Osteoblast (primary cell): ENCODE results near the gene PLXNA4. TPM values are rescaled to one million over a fixed set of nuclear protein-coding genes. Genes with fewer than 3 reads are reported as not detected.

ENCODE experiments used
- DNase-seq: peaks from one replicate; pipeline ENCODE4 v3.0.0; 2011; ENCODE audit warnings: low spot score, mixed read lengths; ENCODE audit not compliant: insufficient read length; ENCODE audit errors: missing footprints
- H2AFZ ChIP-seq: 2 replicates; pipeline ENCODE4 v1.6.0; 2011; ENCODE audit warnings: mild to moderate bottlenecking, low read length
- H3K27ac ChIP-seq: 2 replicates; pipeline ENCODE4 v1.5.1; 2011; ENCODE audit warnings: mild to moderate bottlenecking, low read depth, low read length, moderate library complexity
- H3K27me3 ChIP-seq: 2 replicates; pipeline ENCODE4 v1.6.0; 2012; ENCODE audit warnings: mild to moderate bottlenecking, control low read depth, inconsistent platforms, low read length, moderate library complexity; ENCODE audit not compliant: insufficient read depth
- H3K36me3 ChIP-seq: 2 replicates; pipeline ENCODE4 v1.5.1; 2011; ENCODE audit warnings: mild to moderate bottlenecking, low read length, control low read depth, moderate library complexity; ENCODE audit not compliant: insufficient read depth
- H3K4me1 ChIP-seq: 2 replicates; pipeline ENCODE4 v1.5.1; 2011; ENCODE audit warnings: mild to moderate bottlenecking, low read length, control low read depth, moderate library complexity; ENCODE audit not compliant: insufficient read depth
- H3K4me2 ChIP-seq: 2 replicates; pipeline ENCODE4 v1.6.0; 2011; ENCODE audit warnings: mild to moderate bottlenecking, low read length; ENCODE audit not compliant: insufficient read depth
- H3K4me3 ChIP-seq: fragments of 200-600 bp; sonication (generic); 3 replicates; pipeline ENCODE4 v1.5.1; 2012; ENCODE audit warnings: mild to moderate bottlenecking, low read length, inconsistent platforms; ENCODE audit not compliant: insufficient read depth
- H3K79me2 ChIP-seq: 2 replicates; pipeline ENCODE4 v1.6.0; 2012; ENCODE audit warnings: mild to moderate bottlenecking, low read length, control low read depth, inconsistent platforms; ENCODE audit not compliant: insufficient read depth
- H3K9me3 ChIP-seq: 2 replicates; pipeline ENCODE4 v1.5.1; 2011; ENCODE audit warnings: low read depth, low read length, control low read depth
- H4K20me1 ChIP-seq: 2 replicates; pipeline ENCODE4 v1.6.0; 2012; ENCODE audit warnings: mild to moderate bottlenecking, low read length, control low read depth; ENCODE audit not compliant: insufficient read depth
- CTCF ChIP-seq: IDR thresholded peaks from 2 replicates; pipeline ENCODE4 v1.5.1; 2011; ENCODE audit warnings: mild to moderate bottlenecking, low read depth, low read length, moderate library complexity; ENCODE audit errors: extremely low read depth
- total RNA-seq: library from RNA; depleted of rRNA; stranded (reverse); fragments of >200 nt; gene quantifications from 2 replicates; pipeline ENCODE4 v1.2.3, GENCODE V29; 2012

Gene PLXNA4
- total RNA-seq, 1 donor, result 4.3 TPM

GRCh38 chr7:132565441-132565840 is 10.8 kb downstream of the PLXNA4 start:
- Histone ChIP-seq H3K4me1 (no peaks in the 10 kb centered on the region), H3K79me2 (no peaks in the 10 kb centered on the region), H3K36me3 (no peaks in the 10 kb centered on the region), H3K4me2 (no peak overlapping the region), H3K9me3 (no peaks in the 10 kb centered on the region), H3K4me3 (no peak overlapping the region), H4K20me1 (no peaks in the 10 kb centered on the region), H2AFZ (no peak overlapping the region), H3K27me3 (no peaks in the 10 kb centered on the region), H3K27ac (no peak overlapping the region)
- TF ChIP-seq CTCF, result no peak
- DNase-seq, result no peak

DNA sequence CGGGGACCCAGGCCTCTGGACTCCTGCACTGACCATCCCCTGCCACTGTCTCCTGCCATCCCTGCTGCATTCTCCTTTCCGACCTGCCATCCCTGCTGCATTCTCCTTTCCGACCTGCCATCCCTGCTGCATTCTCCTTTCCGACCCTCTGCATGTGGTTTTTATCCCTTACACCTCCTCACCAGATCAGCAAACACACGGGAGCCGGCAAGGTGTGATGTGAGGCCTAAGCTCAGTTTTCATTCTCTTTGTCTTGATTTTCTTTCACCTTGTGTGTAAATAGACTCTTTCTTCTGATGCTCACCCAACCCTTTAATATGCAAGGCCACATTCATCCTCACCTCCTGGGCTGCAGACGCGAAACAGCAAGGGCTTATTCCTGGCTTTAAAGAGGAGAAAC is 11.4 kb downstream of the PLXNA4 start:
- Histone ChIP-seq H3K27me3 (no peaks in the 10 kb centered on the region), H3K36me3 (no peaks in the 10 kb centered on the region), H3K4me3 (no peak overlapping the region), H3K27ac (no peak overlapping the region), H3K4me2 (no peak overlapping the region), H3K79me2 (no peaks in the 10 kb centered on the region), H2AFZ (no peak overlapping the region), H3K9me3 (no peaks in the 10 kb centered on the region), H3K4me1 (no peaks in the 10 kb centered on the region), H4K20me1 (no peaks in the 10 kb centered on the region)
- TF ChIP-seq CTCF, result no peak
- no peak for DNase-seq

GRCh38 chr7:132564090-132564489 is 12.2 kb downstream of the PLXNA4 start:
- no peaks in the 10 kb centered on the region for H3K79me2 ChIP-seq
- no peaks in the 10 kb centered on the region for H3K36me3 ChIP-seq
- no peaks in the 10 kb centered on the region for H3K4me1 ChIP-seq
- no peak overlapping the region for H2AFZ ChIP-seq
- no peak overlapping the region for H3K4me2 ChIP-seq
- H3K9me3 ChIP-seq, result no peaks in the 10 kb centered on the region
- no peaks in the 10 kb centered on the region for H4K20me1 ChIP-seq
- H3K4me3 ChIP-seq, result no peak overlapping the region
- no peak for DNase-seq
- no peak overlapping the region for H3K27ac ChIP-seq
- H3K27me3 ChIP-seq, result no peaks in the 10 kb centered on the region
- no peak for TF ChIP-seq CTCF

- no peak overlapping the region for H3K4me2 ChIP-seq
- no peaks in the 10 kb centered on the region for H3K9me3 ChIP-seq
- no peaks in the 10 kb centered on the region for H3K79me2 ChIP-seq
- no peaks in the 10 kb centered on the region for H3K27me3 ChIP-seq
- no peak overlapping the region for H2AFZ ChIP-seq
- H3K4me3 ChIP-seq, result no peak overlapping the region
- no peak overlapping the region for H3K27ac ChIP-seq
- no peak for TF ChIP-seq CTCF
- H3K4me1 ChIP-seq, result no peaks in the 10 kb centered on the region
- no peaks in the 10 kb centered on the region for H3K36me3 ChIP-seq
- DNase-seq, result no peak
- no peaks in the 10 kb centered on the region for H4K20me1 ChIP-seq
Observed at GRCh38 chr7:132562690-132563089, 13.6 kb downstream of the PLXNA4 start.
